C4-2B (cell line): Measurements from ENCODE around the gene NLRP5.

ENCODE experiments used
- CTCF ChIP-seq: fragments of 450-650 bp; conservative IDR thresholded peaks from 2 replicates; pipeline ENCODE4 v1.5.1; 2017; ENCODE audit warnings: mild to moderate bottlenecking
- ZFX ChIP-seq: fragments of 450-650 bp; IDR thresholded peaks from 2 replicates; pipeline ENCODE4 v1.6.1; 2017

GRCh38 chr19:56097306-56097705 is 110.7 kb downstream of the NLRP5 start:
- no peak for TF ChIP-seq CTCF
- no peak for TF ChIP-seq ZFX
